ENCODE measurements around the gene MRPL58.

- TF ChIP-seq NR2C2 (CRISPR knock-in tag; IDR thresholded peaks at IDR 0.05), result no peak
- TF ChIP-seq KAT7 (CRISPR knock-in tag; IDR thresholded peaks at IDR 0.05; ENCODE audit: borderline replicate concordance), result no peak
- TF ChIP-seq ZNF232 (CRISPR knock-in tag; IDR thresholded peaks at IDR 0.05), result no peak
- TF ChIP-seq CBFB (CRISPR knock-in tag; IDR thresholded peaks at IDR 0.05; ENCODE audit: low read depth), result no peak
- no peak for TF ChIP-seq CTCF (IDR thresholded peaks at IDR 0.05)
These were observed 10.3 kb upstream of the MRPL58 start for GRCh38 chr17:75001915-75002843.

Data from WTC11 (cell line).